GM19395 (cell line): ENCODE results near the gene MAPK11.

Experiments used
- ATAC-seq: cut with Tn5 transposase; IDR thresholded peaks from one replicate; pipeline ENCODE4 v1.9.1; 2021; ENCODE audit warnings: mild to moderate bottlenecking, moderate library complexity; ENCODE audit not compliant: unreplicated experiment

The MAPK11 gene

GRCh38 chr22:50269970-50270665, at the start of gene MAPK11:
TSS of gene MAPK11 (minus strand) at chr22:50270380. CDS start at chr22:50270292, 88 bp downstream.
- no peak for ATAC-seq

GRCh38 chr22:50319503-50319951, 49.3 kb upstream of the MAPK11 start:
- ATAC-seq: no peak

DNA sequence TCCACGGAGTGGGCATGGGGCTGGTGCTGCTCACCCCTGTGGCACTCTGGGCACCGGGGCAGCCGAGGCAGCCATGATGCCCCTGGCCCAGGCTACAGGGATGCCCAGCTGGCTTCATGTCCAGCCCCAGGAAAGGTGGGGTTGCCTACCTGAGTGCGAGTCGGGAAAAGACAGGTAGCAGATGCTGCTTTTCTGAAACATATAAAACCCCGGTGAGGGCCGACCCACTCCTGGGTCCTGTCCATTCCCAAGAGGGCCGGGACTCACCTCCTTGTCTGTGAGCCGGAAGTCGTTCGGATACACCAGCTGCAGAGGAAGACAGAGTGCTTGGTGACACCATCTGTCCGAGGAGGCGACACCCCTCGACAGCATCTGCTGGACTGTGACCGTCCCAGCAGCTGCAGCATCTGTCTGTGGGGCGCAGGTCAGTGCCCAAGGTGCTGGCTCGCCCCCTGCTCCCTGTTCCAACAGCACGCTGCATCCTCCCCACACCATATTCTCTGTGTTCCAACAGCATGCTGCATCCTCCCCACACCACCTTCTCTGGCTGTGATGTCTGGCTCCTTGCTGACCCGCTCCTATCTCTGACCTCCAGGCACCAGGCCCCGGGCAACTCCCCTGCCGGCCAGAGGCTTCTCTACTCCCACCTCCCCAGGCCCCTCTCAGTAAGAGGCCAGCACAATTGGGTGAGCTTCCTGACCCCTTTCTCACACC, 48.7 kb upstream of the MAPK11 start:
- ATAC-seq: no peak

- ATAC-seq: no peak
Measured at GRCh38 chr22:50318356-50318697, 48.1 kb upstream of the MAPK11 start.

GRCh38 chr22:50317674-50318073, 47.5 kb upstream of the MAPK11 start:
- no peak for ATAC-seq

- ATAC-seq: no peak
Measured at GRCh38 chr22:50317178-50317577, 47.0 kb upstream of the MAPK11 start.

- ATAC-seq: no peak
Measured at GRCh38 chr22:50316114-50317065, 46.2 kb upstream of the MAPK11 start.

- no peak for ATAC-seq
Measured at GRCh38 chr22:50315289-50316113, 45.3 kb upstream of the MAPK11 start.

GRCh38 chr22:50314455-50315288, 44.5 kb upstream of the MAPK11 start:
- peak; percentile 82 for ATAC-seq

GRCh38 chr22:50314081-50314454, 43.9 kb upstream of the MAPK11 start:
- no peak for ATAC-seq

DNA sequence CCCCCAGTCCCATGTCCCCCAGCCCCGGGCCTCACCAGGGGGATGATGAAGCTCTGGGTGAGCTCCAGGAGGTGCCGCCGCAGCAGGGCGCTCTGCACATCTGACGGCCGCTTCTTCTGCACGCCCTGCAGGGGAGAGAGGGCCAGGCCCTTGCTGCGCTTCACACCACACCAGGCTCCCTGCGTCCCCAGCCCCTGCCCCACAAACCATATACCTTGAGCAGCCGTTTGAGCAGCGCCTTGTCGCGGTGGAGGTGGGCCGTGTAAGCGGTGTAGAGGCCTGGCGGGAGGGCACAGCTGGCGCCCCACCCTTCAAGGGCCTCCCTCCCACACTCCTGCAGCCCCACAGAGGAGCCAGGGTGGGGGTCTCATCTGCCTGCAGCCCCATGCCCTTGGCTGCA, 43.4 kb upstream of the MAPK11 start:
- ATAC-seq: no peak

GRCh38 chr22:50313021-50313420, 42.8 kb upstream of the MAPK11 start:
- ATAC-seq: no peak

GRCh38 chr22:50312371-50312770, 42.2 kb upstream of the MAPK11 start:
- no peak for ATAC-seq

DNA sequence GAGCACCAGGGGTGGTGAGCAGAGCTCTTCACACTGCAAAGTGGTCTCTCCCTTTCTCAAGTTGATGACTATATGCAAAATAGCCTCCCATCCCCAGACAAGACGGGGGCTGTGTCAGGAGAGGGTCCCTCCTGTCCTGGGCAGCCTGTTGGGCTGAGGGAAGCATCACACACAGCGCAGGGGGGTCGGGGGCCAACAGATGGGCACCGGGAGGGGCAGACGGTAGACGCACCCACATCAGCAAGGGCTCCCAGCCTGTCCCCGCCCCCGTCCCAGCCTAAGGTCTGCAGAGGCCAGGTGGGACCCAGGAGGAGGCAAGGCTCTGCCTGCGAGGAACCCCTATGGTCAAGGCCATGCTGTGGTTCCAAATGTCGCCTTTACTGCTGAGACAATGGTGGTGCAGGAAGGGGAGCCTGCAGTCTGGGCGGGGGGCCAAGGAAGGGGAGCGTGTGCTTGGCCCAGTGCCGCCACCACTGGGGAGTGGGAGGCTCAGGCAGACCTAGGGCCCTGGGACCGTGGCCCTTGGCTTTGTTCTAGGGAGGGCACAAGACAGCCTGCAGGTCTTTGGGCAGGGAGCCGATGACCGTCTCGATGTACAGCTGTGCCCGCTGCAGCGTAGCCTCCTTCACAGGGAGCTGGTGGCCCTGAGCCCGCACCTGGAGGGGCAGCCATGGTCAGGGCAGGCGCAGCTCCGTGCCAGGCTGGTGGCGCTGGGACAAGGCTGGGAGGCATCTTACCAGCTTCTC, 41.6 kb upstream of the MAPK11 start:
- ATAC-seq: no peak

DNA sequence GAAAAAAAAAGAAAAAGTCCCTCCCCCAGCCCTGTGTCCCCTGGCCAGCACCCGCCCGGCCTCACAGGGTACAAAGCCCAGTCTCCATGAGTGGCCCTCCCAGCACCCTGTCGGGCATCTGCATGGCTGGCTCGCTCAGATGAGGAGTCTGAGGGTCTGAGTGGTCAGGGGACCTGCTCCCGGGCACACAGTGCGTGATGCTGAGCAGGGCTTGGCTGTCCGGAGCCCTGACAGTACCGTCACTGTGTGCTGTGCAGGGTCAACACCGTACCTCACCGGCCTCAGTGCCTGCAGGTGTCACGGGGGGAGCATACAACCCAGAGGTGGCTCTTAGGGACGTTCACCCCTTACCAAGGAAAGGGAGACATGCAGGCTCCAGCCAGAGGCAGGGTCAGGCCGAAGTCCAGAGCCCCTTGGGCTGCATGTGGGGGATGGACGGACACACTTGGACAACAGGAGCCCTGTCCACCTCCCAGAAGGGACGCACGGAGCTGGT, 40.8 kb upstream of the MAPK11 start:
- ATAC-seq: no peak

DNA sequence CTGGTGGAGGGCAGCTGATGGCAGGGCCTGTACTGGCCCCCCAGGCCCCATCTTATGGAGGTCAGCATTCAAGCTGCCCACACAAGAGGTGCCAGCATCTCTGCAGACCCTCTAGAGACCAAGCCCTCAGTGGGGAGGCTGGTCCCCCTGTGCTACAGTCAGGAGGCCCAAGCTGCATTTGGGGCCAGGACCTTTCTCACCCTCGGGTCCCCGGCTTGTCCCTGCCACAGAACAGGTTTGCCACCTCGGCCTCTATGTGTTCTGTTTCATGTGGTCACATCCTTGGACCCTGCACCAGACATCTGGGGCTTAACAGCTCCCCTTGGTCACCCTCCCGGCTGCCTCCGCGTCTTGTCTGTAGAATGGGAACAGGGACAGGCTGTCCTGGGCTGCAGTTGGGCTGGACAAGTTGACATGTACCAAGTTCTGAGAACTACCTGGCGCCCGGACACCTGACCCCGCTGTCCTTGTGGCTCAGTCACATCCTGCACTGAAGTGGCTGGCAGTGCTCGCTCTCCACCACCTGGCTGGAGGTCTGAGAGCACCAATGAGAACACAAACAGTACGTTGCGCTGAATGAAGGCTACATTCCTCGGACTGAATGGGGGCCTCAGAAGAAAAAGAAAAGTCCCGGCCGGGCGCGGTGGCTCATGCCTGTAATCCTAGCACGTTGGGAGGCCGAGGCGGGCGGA, 40.0 kb upstream of the MAPK11 start:
- ATAC-seq: no peak

- no peak for ATAC-seq
Measured at GRCh38 chr22:50309601-50309991, 39.4 kb upstream of the MAPK11 start.

DNA sequence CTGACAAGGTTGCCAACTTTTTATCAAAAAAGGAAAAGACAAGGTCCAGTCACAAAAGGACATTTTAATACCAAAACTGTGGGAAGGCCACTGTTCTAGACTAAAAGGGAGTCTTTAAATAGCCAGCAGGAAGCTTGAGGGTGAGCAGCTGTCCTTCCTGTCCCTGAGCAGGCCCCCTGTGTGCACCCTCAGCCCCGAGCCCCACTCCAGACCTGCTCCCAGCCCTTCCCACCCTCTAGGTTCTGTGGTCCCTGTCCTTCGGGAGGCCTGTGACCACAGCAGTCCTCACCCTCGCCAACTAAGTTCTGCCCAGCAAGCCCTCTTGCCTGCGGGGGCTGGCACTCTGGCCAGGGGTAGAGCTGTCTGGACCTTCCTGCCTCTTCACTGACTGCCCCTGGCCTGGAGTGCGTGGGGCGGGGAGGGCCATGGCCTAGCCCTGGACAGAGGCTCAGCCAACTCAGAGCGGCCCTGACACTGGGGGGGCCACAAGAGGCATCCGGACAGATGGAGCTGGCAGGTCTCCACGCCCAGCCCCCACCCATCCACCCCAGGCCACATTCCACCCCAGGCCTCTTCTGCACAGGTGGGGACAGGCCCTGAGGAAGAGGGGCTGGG, 38.9 kb upstream of the MAPK11 start:
- ATAC-seq: no peak
